Loucy (cell line): Measurements from ENCODE around the gene PACRG.

Source experiments
- H2AFZ ChIP-seq: fragments of 200-600 bp; sonication (generic); 2 replicates; pipeline ENCODE4 v1.6.0; 2016; ENCODE audit warnings: antibody characterized with exemption, mild to moderate bottlenecking, low read length, moderate library complexity
- H3F3A ChIP-seq: fragments of 200-600 bp; 2 replicates; pipeline ENCODE4 v1.6.0; 2016; ENCODE audit warnings: antibody characterized with exemption, low read depth, mild to moderate bottlenecking
- H3K27me3 ChIP-seq: fragments of 200-600 bp; sonication (generic); 2 replicates; pipeline ENCODE4 v1.6.1; 2014; ENCODE audit warnings: low read length, mild to moderate bottlenecking; ENCODE audit not compliant: insufficient read depth, poor library complexity, severe bottlenecking
- H3K36me3 ChIP-seq: fragments of 200-600 bp; sonication (generic); 2 replicates; pipeline ENCODE4 v1.6.1; 2016; ENCODE audit warnings: low read length; ENCODE audit not compliant: insufficient read depth
- H3K4me1 ChIP-seq: fragments of 200-600 bp; sonication (generic); 2 replicates; pipeline ENCODE4 v1.5.1; 2014; ENCODE audit warnings: low read length, mild to moderate bottlenecking; ENCODE audit not compliant: insufficient read depth, poor library complexity, severe bottlenecking
- H3K4me2 ChIP-seq: fragments of 200-600 bp; sonication (generic); 2 replicates; pipeline ENCODE4 v1.6.0; 2014; ENCODE audit warnings: antibody characterized with exemption, low read length, low read depth, mild to moderate bottlenecking; ENCODE audit not compliant: poor library complexity, severe bottlenecking
- H3K4me3 ChIP-seq: fragments of 200-600 bp; sonication (generic); 2 replicates; pipeline ENCODE4 v1.5.1; 2014; ENCODE audit warnings: low read length, mild to moderate bottlenecking, mixed read lengths; ENCODE audit not compliant: poor library complexity, severe bottlenecking
- H3K79me2 ChIP-seq: fragments of 200-600 bp; sonication (generic); 2 replicates; pipeline ENCODE4 v1.6.1; 2014; ENCODE audit warnings: low read length; ENCODE audit not compliant: insufficient read depth
- H3K9ac ChIP-seq: fragments of 200-600 bp; sonication (generic); 2 replicates; pipeline ENCODE4 v1.6.0; 2014; ENCODE audit warnings: mild to moderate bottlenecking, low read depth, low read length, moderate library complexity; ENCODE audit not compliant: poor library complexity, severe bottlenecking
- H3K9me2 ChIP-seq: fragments of 200-600 bp; sonication (generic); replicated peaks from 2 replicates; pipeline ENCODE4 v1.6.1; 2016; ENCODE audit warnings: low read depth, low read length, mixed read lengths
- H3K9me3 ChIP-seq: fragments of 200-600 bp; sonication (generic); 2 replicates; pipeline ENCODE4 v1.6.1; 2014; ENCODE audit warnings: mild to moderate bottlenecking, antibody characterized with exemption, low read length, low read depth; ENCODE audit not compliant: insufficient read depth
- H4K20me1 ChIP-seq: fragments of 200-600 bp; sonication (generic); 2 replicates; pipeline ENCODE4 v1.6.0; 2014; ENCODE audit warnings: antibody characterized with exemption, low read length, mild to moderate bottlenecking; ENCODE audit not compliant: insufficient read depth, poor library complexity, severe bottlenecking
- CTCF ChIP-seq: fragments of 200-600 bp; sonication (generic); conservative IDR thresholded peaks from 2 replicates; pipeline ENCODE4 v1.5.1; 2014; ENCODE audit warnings: mild to moderate bottlenecking, antibody characterized with exemption, low read length
- EZH2phosphoT487 ChIP-seq: fragments of 200-600 bp; IDR thresholded peaks from 2 replicates; pipeline ENCODE4 v1.6.1; 2018; ENCODE audit warnings: antibody characterized with exemption, mild to moderate bottlenecking, moderate library complexity, borderline replicate concordance

The PACRG gene

DNA sequence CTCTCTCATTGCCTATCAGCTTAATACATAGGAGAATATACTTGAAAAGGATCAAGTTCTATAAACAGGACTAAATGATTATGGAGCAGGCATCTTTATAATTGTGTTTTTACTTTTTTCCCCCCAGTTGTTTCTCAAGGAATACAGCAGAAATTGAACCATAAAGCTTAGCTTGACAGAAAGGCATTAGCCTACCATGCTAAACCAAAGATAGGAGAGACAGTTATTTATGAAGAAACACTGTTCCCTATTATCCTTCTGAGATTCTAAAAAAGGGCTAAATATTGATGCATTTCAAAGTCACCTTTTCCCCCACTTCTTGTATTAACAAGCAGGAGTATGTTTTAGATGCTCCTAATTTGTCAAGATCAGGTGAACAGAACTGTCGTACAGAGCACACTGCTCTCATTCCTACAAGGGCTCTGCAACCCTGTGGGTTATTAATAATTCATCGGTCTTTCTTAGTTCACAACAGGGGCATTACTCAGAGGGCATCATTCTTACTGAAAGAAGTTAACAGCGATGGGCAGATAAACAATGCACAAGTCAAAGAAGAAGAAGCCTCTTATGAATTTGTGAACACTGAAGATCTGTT, 38.9 kb upstream of the PACRG start:
- Histone ChIP-seq H3K27me3 (no peaks in the 10 kb centered on the region), H3K9me2 (no peaks in the 10 kb centered on the region), H3K4me3 (no peak overlapping the region), H3K9me3 (no peaks in the 10 kb centered on the region), H3K79me2 (no peaks in the 10 kb centered on the region), H3K36me3 (no peaks in the 10 kb centered on the region), H4K20me1 (no peaks in the 10 kb centered on the region), H3K4me1 (no peaks in the 10 kb centered on the region), H3F3A (no peaks in the 10 kb centered on the region), H3K4me2 (no peak overlapping the region), H2AFZ (no peak overlapping the region), H3K9ac (no peak overlapping the region)
- TF ChIP-seq CTCF (no peak), EZH2phosphoT487 (no peak)

DNA sequence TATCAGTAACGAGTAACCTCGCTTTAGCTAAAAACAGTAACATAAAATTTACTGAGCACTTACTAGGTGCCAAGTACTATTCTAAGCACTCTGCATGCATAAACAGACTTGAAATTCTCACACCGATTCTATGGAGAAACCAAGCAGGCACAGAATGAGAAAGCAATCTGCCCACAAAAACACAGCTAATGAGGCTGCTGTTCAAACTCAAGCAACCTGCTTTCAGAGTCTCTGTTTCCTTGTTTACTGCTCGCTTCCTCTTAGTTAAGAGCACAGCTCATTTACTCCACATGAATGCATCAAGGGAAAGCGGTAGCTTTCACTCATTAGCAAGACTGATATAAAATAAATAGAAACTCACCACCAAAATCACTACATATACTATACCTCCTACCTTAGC, 37.6 kb upstream of the PACRG start:
- H4K20me1 ChIP-seq: no peaks in the 10 kb centered on the region
- no peaks in the 10 kb centered on the region for H3K9me2 ChIP-seq
- no peaks in the 10 kb centered on the region for H3K9me3 ChIP-seq
- no peak overlapping the region for H3K4me3 ChIP-seq
- no peak for TF ChIP-seq EZH2phosphoT487
- TF ChIP-seq CTCF: no peak
- no peak overlapping the region for H3K4me2 ChIP-seq
- H2AFZ ChIP-seq: no peak overlapping the region
- H3K79me2 ChIP-seq: no peaks in the 10 kb centered on the region
- H3K36me3 ChIP-seq: no peaks in the 10 kb centered on the region
- no peaks in the 10 kb centered on the region for H3F3A ChIP-seq
- no peaks in the 10 kb centered on the region for H3K4me1 ChIP-seq
- H3K9ac ChIP-seq: no peak overlapping the region
- no peaks in the 10 kb centered on the region for H3K27me3 ChIP-seq

DNA sequence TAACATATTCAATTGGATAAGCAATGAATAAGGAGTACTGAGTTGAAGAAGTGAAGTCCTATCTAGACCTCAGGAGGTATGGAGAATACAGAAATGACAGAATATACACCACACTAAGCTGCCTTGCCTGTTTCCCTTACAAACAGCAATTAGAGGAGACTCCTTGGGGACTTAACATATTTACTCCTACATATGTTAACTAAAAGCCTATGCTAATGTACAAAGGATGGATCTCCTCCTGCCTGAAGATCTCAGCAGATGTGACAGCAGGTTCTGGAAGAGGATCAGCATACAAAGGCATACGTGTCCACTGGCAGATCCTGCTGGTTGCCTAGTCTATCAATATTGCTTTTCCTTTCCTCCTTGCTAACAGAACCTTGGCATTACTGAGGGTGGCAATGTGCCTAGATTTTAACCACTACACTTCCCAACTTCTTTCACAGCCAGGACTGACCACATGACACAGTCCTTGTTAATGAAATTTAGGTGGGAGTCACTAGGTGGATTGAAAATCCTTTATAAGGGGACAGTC, 29.8 kb upstream of the PACRG start:
- Histone ChIP-seq H3K4me2 (no peak overlapping the region), H2AFZ (no peak overlapping the region), H3K36me3 (no peaks in the 10 kb centered on the region), H3K4me3 (no peak overlapping the region), H3K9me2 (no peaks in the 10 kb centered on the region), H3F3A (no peaks in the 10 kb centered on the region), H4K20me1 (no peaks in the 10 kb centered on the region), H3K79me2 (no peaks in the 10 kb centered on the region), H3K4me1 (no peaks in the 10 kb centered on the region), H3K27me3 (no peaks in the 10 kb centered on the region), H3K9me3 (no peaks in the 10 kb centered on the region; the same call in 1 of the 2 replicates), H3K9ac (no peak overlapping the region)
- TF ChIP-seq CTCF (no peak), EZH2phosphoT487 (no peak)
